IMR-90 (cell line): ENCODE data around the gene DHX38. TPM values are rescaled to one million over a fixed set of nuclear protein-coding genes. Genes with fewer than 3 reads are reported as not detected.

ENCODE experiments used
- ATAC-seq: fragments of 200-7000 bp; cut with Tn5 transposase; 2 replicates; pipeline ENCODE4 v1.9.1; 2020; ENCODE audit warnings: low read depth, mild to moderate bottlenecking, moderate library complexity
- BruUV-seq: library from RNA; stranded (reverse); fragments of 400-500 nt; replicated peaks from 2 replicates; lab custom pipeline; 2021; lab: Mats Ljungman, UMichigan
- CTCF ChIA-PET: fragments of 300-600 bp; formaldehyde crosslinking; extraction: SDS; loops from one replicate; lab custom pipeline; 2021; ENCODE audit warnings: antibody characterized with exemption; lab: Yijun Ruan, JAX
- POLR2A ChIA-PET: fragments of 300-600 bp; sonication (Branson Sonifier 250); formaldehyde crosslinking; loops from one replicate; lab custom pipeline; 2022; ENCODE audit warnings: antibody characterized with exemption; ENCODE audit not compliant: unreplicated experiment; lab: Charles Lee
- DNase-seq: peaks from one replicate; pipeline ENCODE4 v3.0.0; 2013
- H2AFZ ChIP-seq: replicated peaks from 2 replicates; pipeline ENCODE3; 2013; ENCODE audit warnings: low read length, mild to moderate bottlenecking; ENCODE audit not compliant: poor library complexity
- H2AK5ac ChIP-seq: 2 replicates; pipeline ENCODE4 v1.6.1; 2013; ENCODE audit warnings: low read depth, low read length, inconsistent platforms
- H2AK9ac ChIP-seq: replicated peaks from 2 replicates; pipeline ENCODE3; 2013; ENCODE audit warnings: mild to moderate bottlenecking, low read depth, low read length, moderate library complexity; ENCODE audit not compliant: poor library complexity
- H2BK120ac ChIP-seq: 2 replicates; pipeline ENCODE4 v1.6.1; 2013; ENCODE audit warnings: low read depth, low read length, inconsistent platforms
- H2BK15ac ChIP-seq: 3 replicates; pipeline ENCODE4 v1.6.1; 2013; ENCODE audit warnings: low read depth, low read length, inconsistent platforms
- H2BK20ac ChIP-seq: 2 replicates; pipeline ENCODE4 v1.6.1; 2013; ENCODE audit warnings: low read depth, mild to moderate bottlenecking, inconsistent platforms, low read length, moderate library complexity
- H2BK5ac ChIP-seq: 2 replicates; pipeline ENCODE4 v1.6.1; 2013; ENCODE audit warnings: mild to moderate bottlenecking, low read depth, low read length, inconsistent platforms; ENCODE audit not compliant: poor library complexity, severe bottlenecking
- H3K14ac ChIP-seq: replicated peaks from 2 replicates; pipeline ENCODE4 v1.6.1; 2013; ENCODE audit warnings: low read depth, low read length, inconsistent platforms
- H3K18ac ChIP-seq: 2 replicates; pipeline ENCODE4 v1.6.1; 2013; ENCODE audit warnings: low read depth, low read length, control low read depth
- H3K23ac ChIP-seq: 2 replicates; pipeline ENCODE4 v1.6.1; 2013; ENCODE audit warnings: low read depth, low read length, inconsistent platforms
- H3K27ac ChIP-seq: 2 replicates; pipeline ENCODE4 v1.5.1; 2013; ENCODE audit warnings: mild to moderate bottlenecking, control low read depth, low read length; ENCODE audit not compliant: insufficient read depth
- H3K27me3 ChIP-seq: 2 replicates; pipeline ENCODE4 v1.6.1; 2013; ENCODE audit warnings: low read length; ENCODE audit not compliant: control insufficient read depth, insufficient read depth
- H3K36me3 ChIP-seq: 2 replicates; pipeline ENCODE4 v1.6.1; 2013; ENCODE audit warnings: low read length, mixed read lengths; ENCODE audit not compliant: control insufficient read depth, insufficient read depth
- H3K4ac ChIP-seq: 2 replicates; pipeline ENCODE4 v1.6.1; 2013; ENCODE audit warnings: low read depth, low read length, inconsistent platforms
- H3K4me1 ChIP-seq: 2 replicates; pipeline ENCODE4 v1.6.1; 2013; ENCODE audit warnings: low read length, mixed read lengths; ENCODE audit not compliant: control insufficient read depth, insufficient read depth
- H3K4me2 ChIP-seq: 2 replicates; pipeline ENCODE4 v1.6.1; 2013; ENCODE audit warnings: low read depth, mild to moderate bottlenecking, control low read depth, low read length, moderate library complexity
- H3K4me3 ChIP-seq: 2 replicates; pipeline ENCODE4 v1.5.1; 2013; ENCODE audit warnings: low read depth, mild to moderate bottlenecking, control low read depth, low read length, moderate library complexity; ENCODE audit not compliant: insufficient read depth
- H3K56ac ChIP-seq: 2 replicates; pipeline ENCODE4 v1.6.1; 2013; ENCODE audit warnings: low read length, inconsistent platforms; ENCODE audit not compliant: insufficient read depth; ENCODE audit errors: extremely low read depth
- H3K79me1 ChIP-seq, 2 experiments: 2 replicates each; pipeline ENCODE4 v1.6.1; 2013; ENCODE audit warnings: low read length in 2 of 2, inconsistent platforms in 1 of 2, low read depth in 1 of 2
- H3K9ac ChIP-seq: 2 replicates; pipeline ENCODE4 v1.6.1; 2013; ENCODE audit warnings: low read depth, low read length, control low read depth
- H3K9me1 ChIP-seq: 2 replicates; pipeline ENCODE4 v1.6.1; 2013; ENCODE audit warnings: low read length, inconsistent platforms; ENCODE audit not compliant: insufficient read depth
- H3K9me3 ChIP-seq: 2 replicates; pipeline ENCODE4 v1.6.1; 2013; ENCODE audit warnings: low read length; ENCODE audit not compliant: control insufficient read depth, insufficient read depth
- H4K20me1 ChIP-seq: 2 replicates; pipeline ENCODE4 v1.6.1; 2013; ENCODE audit warnings: low read length, inconsistent platforms; ENCODE audit not compliant: insufficient read depth
- H4K5ac ChIP-seq: 2 replicates; pipeline ENCODE4 v1.6.1; 2013; ENCODE audit warnings: mild to moderate bottlenecking, low read depth, low read length, control low read depth
- H4K8ac ChIP-seq, 2 experiments: 2 replicates each; pipeline ENCODE4 v1.6.1; 2013; ENCODE audit warnings: low read depth in 2 of 2, low read length in 2 of 2, control low read depth in 1 of 2, inconsistent platforms in 1 of 2
- H4K91ac ChIP-seq: 2 replicates; pipeline ENCODE4 v1.6.1; 2013; ENCODE audit warnings: low read depth, low read length, inconsistent platforms; ENCODE audit not compliant: insufficient read depth
- BHLHE40 ChIP-seq: fragments of 150-350 bp; IDR thresholded peaks from 2 replicates; pipeline ENCODE4 v1.6.1; 2016; ENCODE audit warnings: mild to moderate bottlenecking, low read depth, low read length
- CHD1 ChIP-seq: IDR thresholded peaks from 2 replicates; pipeline ENCODE4 v1.6.1; 2012; ENCODE audit warnings: low read depth, low read length, improper control_type of control experiment
- ELK1 ChIP-seq: fragments of 150-350 bp; IDR thresholded peaks from 2 replicates; pipeline ENCODE4 v1.6.1; 2016; ENCODE audit warnings: low read depth, mild to moderate bottlenecking, low read length, moderate library complexity, borderline replicate concordance
- FOS ChIP-seq: fragments of 150-350 bp; IDR thresholded peaks from 2 replicates; pipeline ENCODE4 v1.6.1; 2016; ENCODE audit warnings: low read depth, low read length
- MAFK ChIP-seq: IDR thresholded peaks from 2 replicates; pipeline ENCODE4 v1.6.1; 2012; ENCODE audit warnings: low read depth, low read length, improper control_type of control experiment
- MAZ ChIP-seq: IDR thresholded peaks from 2 replicates; pipeline ENCODE4 v1.6.1; 2012; ENCODE audit warnings: low read depth, mild to moderate bottlenecking, low read length, improper control_type of control experiment, moderate library complexity, borderline replicate concordance
- MXI1 ChIP-seq: IDR thresholded peaks from 2 replicates; pipeline ENCODE4 v1.6.1; 2012; ENCODE audit warnings: low read depth, mild to moderate bottlenecking, low read length, moderate library complexity, borderline replicate concordance
- NFE2L2 ChIP-seq: fragments of 150-350 bp; IDR thresholded peaks from 2 replicates; pipeline ENCODE4 v1.6.1; 2016; ENCODE audit warnings: low read depth, mild to moderate bottlenecking, low read length
- POLR2A ChIP-seq: IDR thresholded peaks from 2 replicates; pipeline ENCODE4 v1.6.1; 2012; ENCODE audit warnings: mild to moderate bottlenecking, low read depth, low read length
- RAD21 ChIP-seq: IDR thresholded peaks from 2 replicates; pipeline ENCODE4 v1.6.1; 2012; ENCODE audit warnings: low read length, improper control_type of control experiment
- RCOR1 ChIP-seq: IDR thresholded peaks from 2 replicates; pipeline ENCODE4 v1.6.1; 2012; ENCODE audit warnings: mild to moderate bottlenecking, low read length, improper control_type of control experiment; ENCODE audit not compliant: insufficient replicate concordance
- RFX5 ChIP-seq: IDR thresholded peaks from 2 replicates; pipeline ENCODE4 v1.8.0; 2012; ENCODE audit warnings: low read depth, mild to moderate bottlenecking, low read length, moderate library complexity
- SMC3 ChIP-seq: fragments of 150-350 bp; IDR thresholded peaks from 2 replicates; pipeline ENCODE4 v1.6.1; 2016; ENCODE audit warnings: low read depth, mild to moderate bottlenecking, antibody characterized with exemption, low read length, moderate library complexity
- USF2 ChIP-seq: fragments of 150-350 bp; IDR thresholded peaks from 2 replicates; pipeline ENCODE4 v1.6.1; 2017; ENCODE audit warnings: mild to moderate bottlenecking, antibody characterized with exemption, low read length, low read depth
- WGBS, 2 experiments: methylation state at CpG; one replicate each; pipeline versions ENCODE4 v1.1.5 to v1.1.7; 2013; ENCODE audit warnings: missing lambda C conversion rate in 2 of 2; ENCODE audit not compliant: insufficient read length in 1 of 2; ENCODE audit errors: extremely low coverage in 2 of 2; 5-methylcytosine and 5-hydroxymethylcytosine counted together
- dilution Hi-C: fragments of 300-500 bp; cut with HindIII; formaldehyde crosslinking; loops from one replicate; pipeline ENCODE4 v1.14.3; 2018; ENCODE audit warnings: low sequenced_read_pairs; ENCODE audit not compliant: unreplicated experiment
- in situ Hi-C: fragments of 300-500 bp; cut with MboI; formaldehyde crosslinking; loops from 3 replicates; pipeline ENCODE4 v1.14.3; 2019; ENCODE audit warnings: low sequenced_read_pairs, inconsistent platforms, mixed read lengths
- intact Hi-C: fragments of 100-400 bp; cut with micrococcal nuclease; formaldehyde crosslinking; loops from 2 replicates; pipeline ENCODE4 v1.10.0; 2022
- polyA plus RNA-seq, 3 experiments: library from polyadenylated mRNA; depleted of rRNA; stranded (reverse); fragments of >200 nt; gene quantifications; 2 replicates each; pipeline ENCODE4 v1.2.3, GENCODE V29; 2012; ENCODE audit warnings: low replicate concordance in 1 of 3
- total RNA-seq: library from RNA; depleted of rRNA; stranded (reverse); fragments of >200 nt; gene quantifications from 2 replicates; pipeline ENCODE4 v1.2.3, GENCODE V29; 2012

The DHX38 gene
- total and polyA plus RNA-seq, 2 of the 4 experiments (the other 2 are of a cell fraction): 45.4 to 49.6 TPM

- no peak for TF ChIP-seq MAZ
- TF ChIP-seq CHD1: no peak
- TF ChIP-seq RCOR1: no peak
- no peak for TF ChIP-seq MAFK
- no peak for TF ChIP-seq RFX5
- no peak for TF ChIP-seq FOS
- no peak for TF ChIP-seq POLR2A
- TF ChIP-seq MXI1: no peak
- TF ChIP-seq BHLHE40: no peak
- TF ChIP-seq SMC3: no peak
- TF ChIP-seq ELK1: no peak
- TF ChIP-seq RAD21: no peak
- no peak for TF ChIP-seq USF2
- no peak for TF ChIP-seq NFE2L2
Observed at GRCh38 chr16:72107371-72107770, 13.7 kb downstream of the DHX38 start.

More at GRCh38 chr16:72107371-72107770, 13.7 kb downstream of the DHX38 start:
- H3K27me3 ChIP-seq: no peaks in the 10 kb centered on the region
- H4K8ac ChIP-seq: no peak overlapping the region
- H2BK15ac ChIP-seq: no peak overlapping the region
- dilution Hi-C loops (no loop called here), intact Hi-C loops (no loop called here), in situ Hi-C loops (no loop called here)
- no peak overlapping the region for H3K27ac ChIP-seq
- 95% methylated on average over 8 of the region's 17 CpGs; no CpG with 5 or more reads in 1 of the 2 experiments for WGBS, 2 experiments
- H3K9ac ChIP-seq: no peak overlapping the region
- no peak overlapping the region for H2BK5ac ChIP-seq
- no peak overlapping the region for H2BK20ac ChIP-seq
- no peak overlapping the region for H4K91ac ChIP-seq
- no peaks in the 10 kb centered on the region; the same call in 1 of the 2 replicates for H3K9me1 ChIP-seq
- no peaks in the 10 kb centered on the region for H3K9me3 ChIP-seq
- BruUV-seq: no TSS peak
- no peak overlapping the region for H3K4me3 ChIP-seq
- peaks cover 90% of the 10 kb centered on the region for H3K36me3 ChIP-seq
- no peak overlapping the region for H3K18ac ChIP-seq
- DNase-seq (no peak), ATAC-seq (no peak)
- no peaks in the 10 kb centered on the region for H4K20me1 ChIP-seq
- H3K4me2 ChIP-seq: no peak overlapping the region
- no peak overlapping the region for H2AFZ ChIP-seq
- no peaks in the 10 kb centered on the region for H3K4me1 ChIP-seq
- H3K14ac ChIP-seq: no peak overlapping the region
- H3K79me1 ChIP-seq: no peaks in the 10 kb centered on the region
- H2AK5ac ChIP-seq: no peak overlapping the region
- H3K4ac ChIP-seq: no peak overlapping the region
- H3K23ac ChIP-seq: no peak overlapping the region
- no peak overlapping the region for H4K5ac ChIP-seq
- ChIA-PET CTCF (no interaction called here), POLR2A (no interaction called here)
- no peak overlapping the region for H2AK9ac ChIP-seq
- no peak overlapping the region for H3K56ac ChIP-seq
- no peak overlapping the region for H2BK120ac ChIP-seq
